ENCODE measurements around the gene SPACDR. TPM values are rescaled to one million over a fixed set of nuclear protein-coding genes. Genes with fewer than 3 reads are reported as not detected.

The SPACDR gene
- total and polyA plus RNA-seq, 9 of the 15 experiments (the other 6 are each of a cell fraction or from before 2014, with no cell fraction given) = 0.07 to 0.55 (median 0.14) TPM; not detected in 1

- TF ChIP-seq HDAC8 (tag; IDR thresholded peaks at IDR 0.05) (no peak), ZNF263 (CRISPR knock-in tag; IDR thresholded peaks at IDR 0.05; ENCODE audit: borderline replicate concordance) (no peak), SMARCA5 (IDR thresholded peaks at IDR 0.05) (no peak), ZNF12 (CRISPR knock-in tag; IDR thresholded peaks at IDR 0.05) (no peak), RNF2 (IDR thresholded peaks at IDR 0.05) (no peak), RFX7 (CRISPR knock-in tag; IDR thresholded peaks at IDR 0.05) (no peak), PTBP1 (IDR thresholded peaks at IDR 0.05; ENCODE audit: low read depth, low read length) (no peak), ZBTB43 (CRISPR knock-in tag; IDR thresholded peaks at IDR 0.05) (no peak), CREB3 (tag; conservative IDR thresholded peaks at IDR 0.05; ENCODE audit: low read depth) (no peak), NELFE (IDR thresholded peaks at IDR 0.05; ENCODE audit: insufficient read depth, insufficient read length) (no peak), MLLT1 (IDR thresholded peaks at IDR 0.05) (0 out of 4 replicates have a peak, but pooled peaks of 1 of the 2 experiments have one; percentile 61), MGA (IDR thresholded peaks at IDR 0.05) (no peak; the same call in 1 of the 2 replicates)
These were observed 46.6 kb upstream of the SPACDR start (continued) for GRCh38 chr7:100510437-100511239.

Data from K562 (cell line).